Parathyroid adenoma (tissue), 2 donors: ENCODE results near the gene KCNMB2.

Experiments
- H2AFZ ChIP-seq: fragments of 300-600 bp; sonication (generic); one replicate; pipeline ENCODE4 v1.7.0; 2017; ENCODE audit warnings: antibody characterized with exemption, mild to moderate bottlenecking
- H3K27ac ChIP-seq: fragments of 300-600 bp; sonication (generic); one replicate; pipeline ENCODE4 v1.7.0; 2017
- H3K27me3 ChIP-seq: fragments of 300-600 bp; sonication (generic); one replicate; pipeline ENCODE4 v1.7.0; 2017; ENCODE audit warnings: low read length; ENCODE audit not compliant: control insufficient read depth, insufficient read depth
- H3K36me3 ChIP-seq: fragments of 300-600 bp; sonication (generic); one replicate; pipeline ENCODE4 v1.7.0; 2017; ENCODE audit warnings: low read length; ENCODE audit not compliant: control insufficient read depth, insufficient read depth
- H3K4me1 ChIP-seq: fragments of 300-600 bp; sonication (generic); one replicate; pipeline ENCODE4 v1.7.0; 2017; ENCODE audit warnings: control low read depth
- H3K4me2 ChIP-seq: fragments of 300-600 bp; sonication (generic); one replicate; pipeline ENCODE4 v1.7.0; 2017; ENCODE audit warnings: low read length
- H3K4me3 ChIP-seq: fragments of 300-600 bp; sonication (generic); one replicate; pipeline ENCODE4 v1.7.0; 2017; ENCODE audit warnings: low read depth, low read length
- H3K79me2 ChIP-seq: fragments of 300-600 bp; sonication (generic); one replicate; pipeline ENCODE4 v1.7.0; 2017; ENCODE audit warnings: control low read depth
- H3K9ac ChIP-seq: fragments of 300-600 bp; sonication (generic); one replicate; pipeline ENCODE4 v1.7.0; 2017; ENCODE audit warnings: mild to moderate bottlenecking
- H3K9me3 ChIP-seq: fragments of 300-600 bp; sonication (generic); one replicate; pipeline ENCODE4 v1.7.0; 2017; ENCODE audit warnings: low read length; ENCODE audit not compliant: control insufficient read depth
- CTCF ChIP-seq: fragments of 300-600 bp; sonication (generic); IDR thresholded peaks from one replicate; pipeline ENCODE4 v1.7.0; 2017; ENCODE audit warnings: antibody characterized with exemption, mild to moderate bottlenecking
- donor health status: primary hyperparathyroidism.

KCNMB2 gene

GRCh38 chr3:178706411-178706810, 170.2 kb downstream of the KCNMB2 start:
- no peak for TF ChIP-seq CTCF
- Histone ChIP-seq H2AFZ (no peak overlapping the region), H3K79me2 (no peaks in the 10 kb centered on the region), H3K9ac (no peak overlapping the region), H3K4me3 (no peak overlapping the region), H3K27me3 (no peaks in the 10 kb centered on the region), H3K27ac (no peak overlapping the region), H3K4me2 (no peak overlapping the region), H3K36me3 (no peaks in the 10 kb centered on the region), H3K9me3 (no peaks in the 10 kb centered on the region), H3K4me1 (no peaks in the 10 kb centered on the region)

- Histone ChIP-seq H3K27me3 (no peaks in the 10 kb centered on the region), H3K79me2 (no peaks in the 10 kb centered on the region), H2AFZ (no peak overlapping the region), H3K4me2 (no peak overlapping the region), H3K27ac (no peak overlapping the region), H3K4me1 (no peaks in the 10 kb centered on the region), H3K9me3 (no peaks in the 10 kb centered on the region), H3K36me3 (no peaks in the 10 kb centered on the region), H3K9ac (no peak overlapping the region), H3K4me3 (no peak overlapping the region)
- no peak for TF ChIP-seq CTCF
Measured at GRCh38 chr3:178707311-178708031, 171.2 kb downstream of the KCNMB2 start.

- no peaks in the 10 kb centered on the region for H3K9me3 ChIP-seq
- H3K4me3 ChIP-seq = no peak overlapping the region
- no peak overlapping the region for H3K9ac ChIP-seq
- no peaks in the 10 kb centered on the region for H3K36me3 ChIP-seq
- H3K27me3 ChIP-seq = no peaks in the 10 kb centered on the region
- H3K4me1 ChIP-seq = no peaks in the 10 kb centered on the region
- no peak overlapping the region for H2AFZ ChIP-seq
- no peak overlapping the region for H3K27ac ChIP-seq
- TF ChIP-seq CTCF = no peak
- no peaks in the 10 kb centered on the region for H3K79me2 ChIP-seq
- H3K4me2 ChIP-seq = no peak overlapping the region
Measured at GRCh38 chr3:178709051-178709450, 172.8 kb downstream of the KCNMB2 start.

- Histone ChIP-seq H3K79me2 (no peaks in the 10 kb centered on the region), H3K9ac (no peak overlapping the region), H3K9me3 (no peaks in the 10 kb centered on the region), H3K27ac (no peak overlapping the region), H3K4me1 (no peaks in the 10 kb centered on the region), H3K36me3 (no peaks in the 10 kb centered on the region), H3K27me3 (no peaks in the 10 kb centered on the region), H3K4me2 (no peak overlapping the region), H3K4me3 (no peak overlapping the region), H2AFZ (no peak overlapping the region)
- TF ChIP-seq CTCF = no peak
Measured at GRCh38 chr3:178711753-178712152, 175.5 kb downstream of the KCNMB2 start.

GRCh38 chr3:178712247-178712646, 176.0 kb downstream of the KCNMB2 start:
- H3K27me3 ChIP-seq = no peaks in the 10 kb centered on the region
- H2AFZ ChIP-seq = no peak overlapping the region
- H3K4me2 ChIP-seq = no peak overlapping the region
- H3K27ac ChIP-seq = no peak overlapping the region
- no peaks in the 10 kb centered on the region for H3K9me3 ChIP-seq
- H3K79me2 ChIP-seq = no peaks in the 10 kb centered on the region
- no peaks in the 10 kb centered on the region for H3K4me1 ChIP-seq
- no peak for TF ChIP-seq CTCF
- no peak overlapping the region for H3K9ac ChIP-seq
- no peak overlapping the region for H3K4me3 ChIP-seq
- H3K36me3 ChIP-seq = no peaks in the 10 kb centered on the region
